ENCODE data around the gene ANKRD31.
"Not testable (repeated sequence)": the region's sequence is repeated elsewhere in the genome, so short reads cannot be mapped to it uniquely, and the experiment has no call there.

The ANKRD31 gene

DNA sequence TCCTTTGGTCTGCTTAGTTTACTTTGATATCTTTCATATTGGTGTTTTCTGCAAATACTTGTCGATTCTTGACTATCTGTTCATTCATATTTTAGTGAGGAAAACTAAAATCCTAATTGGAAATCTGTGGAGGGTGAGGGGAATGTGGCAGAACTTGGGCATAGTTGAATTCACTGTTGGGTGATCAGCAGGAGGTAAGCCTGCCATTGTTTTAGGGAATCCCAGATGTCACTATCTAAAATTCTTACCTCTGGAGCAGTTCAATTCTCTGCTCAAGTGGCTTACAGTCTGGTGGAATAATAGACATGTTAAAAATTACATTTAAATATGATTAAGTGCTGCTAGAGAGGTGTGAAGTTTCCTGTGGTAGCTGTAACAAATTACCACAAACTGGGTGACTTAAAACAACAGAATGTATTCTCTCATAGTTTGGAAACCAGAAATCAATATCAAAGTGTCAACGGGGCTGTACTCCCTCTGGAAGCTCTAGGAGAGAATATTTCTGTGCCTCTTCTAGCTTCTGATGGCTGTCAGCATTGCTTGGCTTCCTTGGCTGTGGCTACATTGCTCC lies 94.0 kb downstream of the ANKRD31 start:
- no peak for DNase-seq

DNA sequence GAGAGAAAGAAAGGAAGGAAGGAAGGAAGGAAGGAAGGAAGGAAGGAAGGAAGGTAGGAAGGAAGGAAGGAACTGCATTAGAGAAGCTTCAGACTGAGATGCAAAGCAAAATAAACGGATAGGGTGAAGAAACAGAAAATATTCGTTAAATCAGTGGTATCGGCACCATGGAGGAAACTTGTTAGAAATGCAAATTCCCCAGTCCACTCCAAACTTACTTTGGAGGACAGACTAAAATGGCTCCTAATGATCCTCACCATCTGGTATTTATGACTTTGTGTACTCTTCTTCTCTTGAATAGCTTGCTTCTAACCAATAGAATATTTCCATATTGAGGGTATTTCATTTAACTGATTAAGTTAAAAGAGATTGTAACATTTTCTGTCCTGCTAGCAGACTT lies 96.4 kb downstream of the ANKRD31 start:
- DNase-seq = no peak

GRCh38 chr5:75138689-75139088 lies 98.0 kb downstream of the ANKRD31 start:
- no peak for DNase-seq

DNA sequence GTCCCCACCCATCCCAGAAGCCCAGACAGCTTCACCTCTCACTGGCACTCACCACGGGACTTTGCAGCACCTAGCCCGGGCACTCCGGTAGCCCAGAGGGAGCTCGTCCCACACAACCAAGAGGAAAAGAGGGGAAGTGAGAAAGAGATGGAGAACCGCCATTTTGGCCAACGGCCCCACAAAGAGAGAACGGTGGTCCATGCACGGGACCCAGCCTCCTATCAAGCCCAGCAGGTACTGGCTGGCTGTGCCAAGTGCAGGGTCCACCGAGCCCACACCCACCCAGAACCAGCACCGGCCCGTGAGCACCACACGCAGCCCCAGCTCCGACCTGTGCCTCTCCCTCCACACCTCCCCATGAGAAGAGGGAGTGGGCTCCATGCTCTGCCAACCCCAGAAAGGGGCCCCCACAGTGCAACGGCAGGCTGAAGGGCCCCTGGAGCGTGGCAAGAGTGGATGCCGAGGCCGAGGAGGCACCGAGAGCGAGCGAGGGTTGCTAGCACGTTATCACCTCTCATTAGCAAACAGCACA lies 105.8 kb downstream of the ANKRD31 start:
- DNase-seq = no peak

DNA sequence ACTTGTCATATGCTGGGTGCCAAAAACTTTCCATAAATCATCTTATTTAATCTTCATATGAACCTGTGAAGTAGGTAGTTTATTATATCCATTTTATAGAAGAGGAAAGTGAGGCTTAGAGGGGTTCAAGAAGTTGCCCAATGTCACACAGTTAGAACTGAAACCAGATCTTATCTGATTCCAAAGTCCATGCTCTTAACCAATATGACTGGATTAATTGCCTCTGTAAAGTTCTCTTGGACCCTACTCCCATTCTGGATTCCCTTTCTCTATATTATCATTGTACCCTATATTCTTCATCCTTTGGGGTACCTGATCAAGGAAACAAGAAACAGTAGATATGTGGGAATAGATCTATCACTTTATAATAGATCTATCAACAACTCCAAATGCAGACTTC lies 119.8 kb downstream of the ANKRD31 start:
- DNase-seq = no peak

DNA sequence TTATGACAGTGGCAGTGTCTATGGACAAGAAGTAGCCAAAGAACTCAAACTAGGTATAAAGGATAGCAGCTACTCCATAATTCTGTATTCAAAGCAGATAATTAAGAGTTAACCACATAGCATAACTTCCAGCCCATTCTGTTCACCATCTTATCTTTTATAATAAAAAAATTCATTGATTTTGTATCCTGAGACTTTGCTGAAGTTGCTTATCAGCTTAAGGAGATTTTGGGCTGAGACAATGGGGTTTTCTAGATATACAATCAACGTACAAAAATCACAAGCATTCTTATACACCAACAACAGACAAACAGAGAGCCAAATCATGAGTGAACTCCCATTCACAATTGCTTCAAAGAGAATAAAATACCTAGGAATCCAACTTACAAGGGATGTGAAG lies 122.4 kb downstream of the ANKRD31 start:
- DNase-seq = not testable (repeated sequence)

- no peak for DNase-seq
These were observed 123.1 kb downstream of the ANKRD31 start for GRCh38 chr5:75113354-75114113.

DNA sequence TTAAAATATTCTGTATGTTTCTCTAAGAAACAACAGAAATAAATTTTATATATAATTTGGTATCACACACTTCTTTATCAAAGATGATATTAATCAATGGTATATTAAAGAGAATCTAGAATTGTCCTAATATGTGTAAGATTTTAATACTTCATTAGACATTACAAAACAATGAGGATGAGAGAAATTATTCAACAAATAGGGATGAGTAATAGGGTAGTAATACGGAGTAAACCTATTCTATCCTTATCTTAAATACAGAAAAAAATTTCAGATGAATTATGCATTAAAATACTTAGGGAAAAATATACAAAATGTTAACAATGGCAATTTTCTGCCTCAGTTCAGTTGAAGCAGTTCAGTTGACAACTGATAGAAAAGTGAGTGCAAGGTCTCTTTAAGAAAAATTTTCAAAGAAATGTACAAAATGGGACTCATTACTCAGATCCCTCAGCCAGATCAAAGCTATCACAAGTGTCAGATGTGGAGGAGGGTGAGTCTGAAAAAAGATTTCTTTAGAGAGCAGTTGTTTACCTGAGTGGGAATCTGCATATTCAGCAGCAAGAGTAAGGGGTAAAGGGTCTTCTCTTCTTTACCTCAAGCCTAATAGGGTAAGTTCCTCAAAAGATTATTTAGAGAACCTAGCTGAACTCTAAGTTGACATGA lies 127.6 kb downstream of the ANKRD31 start:
- no peak for DNase-seq

DNA sequence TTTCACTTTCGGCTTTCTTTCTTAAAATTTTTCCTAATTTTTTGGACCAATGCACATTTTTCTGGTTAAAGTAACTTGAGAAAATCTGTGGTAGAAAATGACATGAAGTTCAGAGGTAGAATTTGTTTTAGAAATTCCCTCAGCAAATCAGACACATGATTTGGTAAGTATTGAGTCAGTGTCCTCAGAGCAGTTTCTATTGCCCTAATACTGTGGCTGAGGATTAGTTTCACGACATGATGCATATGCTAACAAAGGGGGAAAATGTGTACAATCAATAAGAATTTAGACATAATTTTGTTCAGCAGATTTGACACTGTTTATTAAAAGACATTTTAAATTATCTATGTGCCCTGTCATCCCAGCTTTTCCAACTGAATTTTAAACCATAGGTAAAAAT lies 128.2 kb downstream of the ANKRD31 start:
- no peak for DNase-seq

DNA sequence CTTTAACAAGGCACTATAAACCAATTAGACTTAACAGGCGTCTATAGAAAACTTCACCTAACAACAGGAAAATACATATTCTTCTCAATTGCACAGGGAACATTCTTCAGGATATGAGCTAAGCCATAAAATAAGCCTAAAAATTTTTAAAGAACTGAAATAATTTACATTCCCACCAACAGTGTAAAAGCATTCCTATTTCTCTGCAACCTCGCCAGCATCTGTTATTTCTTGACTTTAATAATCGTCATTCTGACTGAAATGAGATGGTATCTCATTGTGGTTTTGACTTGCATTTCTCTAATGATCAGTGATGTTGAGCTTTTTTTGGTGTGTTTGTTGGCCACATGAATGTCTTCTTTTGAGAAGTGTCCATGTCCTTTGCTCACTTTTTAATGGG lies 140.7 kb downstream of the ANKRD31 start:
- DNase-seq = not testable (repeated sequence)

- no peak for DNase-seq
These were observed 145.1 kb downstream of the ANKRD31 start for GRCh38 chr5:75091597-75091996.

- DNase-seq = no peak
These were observed 147.0 kb downstream of the ANKRD31 start for GRCh38 chr5:75089662-75090061.

DNA sequence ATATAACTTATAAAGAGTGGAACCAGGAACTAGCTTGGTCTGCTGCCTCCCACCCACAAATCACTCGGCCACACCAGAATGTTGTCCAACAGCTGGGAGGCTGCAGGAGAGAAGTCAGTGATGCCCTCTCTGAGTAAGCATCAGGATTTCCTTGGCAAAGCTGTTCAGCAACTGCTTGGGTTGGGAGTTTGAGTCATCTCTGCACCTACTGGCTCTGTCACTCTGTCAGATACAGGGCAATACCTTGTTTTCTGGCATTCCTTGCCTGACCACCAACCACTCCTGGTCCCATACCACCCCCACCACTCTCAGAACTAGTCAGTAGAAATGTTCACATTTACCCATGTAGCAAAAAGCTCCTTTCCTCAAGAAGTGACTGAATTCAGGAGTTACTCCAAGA lies 147.5 kb downstream of the ANKRD31 start:
- no peak for DNase-seq

GRCh38 chr5:75088648-75089047 lies 148.0 kb downstream of the ANKRD31 start:
- no peak for DNase-seq

- no peak for DNase-seq
These were observed 155.2 kb downstream of the ANKRD31 start for GRCh38 chr5:75081510-75081909.

DNA sequence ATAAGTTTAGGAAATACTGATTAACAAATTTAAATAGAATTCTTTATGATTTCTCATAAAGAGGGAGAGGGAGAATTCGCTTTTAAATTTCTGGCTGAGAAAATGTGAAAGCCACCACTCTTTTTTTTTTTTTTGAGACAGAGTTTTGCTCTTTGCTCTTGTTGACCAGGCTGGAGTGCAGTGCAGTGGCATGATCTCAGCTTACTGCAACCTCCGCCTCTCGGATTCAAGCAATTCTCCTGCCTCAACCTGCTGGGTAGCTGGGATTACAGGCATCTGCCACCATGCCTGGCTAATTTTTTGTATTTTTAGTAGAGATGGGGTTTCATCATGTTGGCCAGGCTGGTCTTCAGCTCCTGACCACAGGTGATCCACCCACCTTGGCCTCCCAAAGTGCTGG lies 157.3 kb downstream of the ANKRD31 start:
- DNase-seq = not testable (repeated sequence)

DNA sequence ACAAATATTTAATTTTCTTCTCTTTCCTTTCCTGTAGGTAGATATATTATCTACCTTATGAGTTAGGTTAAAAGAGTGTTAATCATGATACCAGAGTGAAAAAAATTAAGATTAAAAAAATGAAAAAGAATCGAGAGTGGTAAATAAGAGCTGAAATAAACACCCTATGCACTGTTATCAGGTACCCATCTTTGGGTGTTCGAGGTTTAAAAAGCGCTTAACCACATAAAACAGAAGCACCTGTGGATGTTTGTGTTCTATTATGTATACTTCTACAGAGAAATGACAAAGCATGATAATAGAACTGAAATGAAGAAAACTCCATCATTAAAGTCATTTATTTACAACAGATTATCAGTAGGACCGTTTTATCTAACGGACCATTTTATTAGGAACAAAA lies 158.7 kb downstream of the ANKRD31 start:
- DNase-seq = no peak

DNA sequence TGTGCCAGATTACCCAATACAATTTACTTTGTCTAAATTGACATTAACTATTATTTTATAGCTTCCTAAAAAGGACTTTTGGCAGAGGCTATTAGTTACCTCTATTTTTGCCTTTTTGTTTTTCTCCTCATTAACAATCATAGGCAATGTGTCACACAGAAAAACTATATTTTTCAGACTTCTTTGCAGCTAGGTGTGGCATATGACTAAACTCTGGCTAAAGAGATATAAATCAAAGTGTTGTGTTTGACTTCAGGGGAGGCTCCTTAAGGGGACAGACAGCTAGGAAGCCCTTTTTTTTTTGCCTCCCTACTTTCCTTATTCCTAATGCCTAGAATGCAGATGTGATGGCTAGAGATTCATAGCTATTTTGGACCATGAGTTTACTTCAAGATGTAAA lies 164.6 kb downstream of the ANKRD31 start:
- no peak for DNase-seq

GRCh38 chr5:75071100-75071499 lies 165.6 kb downstream of the ANKRD31 start:
- no peak for DNase-seq

DNA sequence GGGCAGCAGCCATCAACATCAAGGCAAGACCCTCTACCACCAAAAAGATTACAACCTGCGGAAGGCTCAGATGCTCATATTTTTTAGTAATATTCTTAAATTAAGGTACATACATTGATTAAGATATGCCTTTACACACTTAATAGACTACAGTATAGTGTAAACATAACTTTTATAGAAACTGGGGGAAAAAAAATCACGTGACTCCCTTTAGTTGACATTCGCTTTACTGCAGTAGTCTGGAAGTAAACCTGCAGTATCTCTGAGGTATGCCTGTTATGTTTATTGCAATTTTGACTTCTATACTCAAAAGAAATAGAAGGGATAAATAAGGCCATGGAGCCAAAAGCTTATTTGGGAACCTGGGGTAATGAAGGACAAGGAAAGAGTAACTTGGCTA lies 169.2 kb downstream of the ANKRD31 start:
- no peak for DNase-seq

- no peak for DNase-seq
These were observed 173.7 kb downstream of the ANKRD31 start for GRCh38 chr5:75062925-75063531.

DNA sequence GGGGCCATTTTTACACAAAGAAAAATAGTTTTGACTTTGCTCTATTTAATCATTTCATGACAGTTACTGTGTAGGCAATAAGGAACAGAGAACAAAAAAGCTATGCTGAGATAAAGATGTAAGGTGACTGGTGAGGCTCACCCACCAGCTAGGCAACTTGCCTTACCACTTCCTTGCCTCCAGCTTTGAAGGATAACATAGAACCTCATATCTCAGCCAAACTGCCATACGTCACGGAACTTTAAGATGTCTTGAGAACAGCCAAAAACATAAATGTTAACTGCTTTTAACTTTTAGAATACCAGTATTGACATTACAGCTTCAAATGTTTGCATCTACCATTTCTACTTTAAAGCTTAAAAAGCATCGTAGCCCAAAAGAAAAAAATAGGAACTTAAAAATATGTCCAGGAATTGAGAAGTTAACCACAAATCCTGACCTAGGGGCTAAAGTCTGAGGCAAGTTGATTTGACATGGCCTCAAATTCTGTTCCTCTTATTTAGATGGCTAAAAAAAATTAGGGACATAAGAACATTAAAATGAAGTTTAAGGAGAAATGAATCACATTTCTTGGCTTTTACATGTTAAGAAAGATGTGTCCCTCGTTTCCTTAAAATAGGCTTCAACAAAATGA lies 176.6 kb downstream of the ANKRD31 start:
- no peak for DNase-seq

DNA sequence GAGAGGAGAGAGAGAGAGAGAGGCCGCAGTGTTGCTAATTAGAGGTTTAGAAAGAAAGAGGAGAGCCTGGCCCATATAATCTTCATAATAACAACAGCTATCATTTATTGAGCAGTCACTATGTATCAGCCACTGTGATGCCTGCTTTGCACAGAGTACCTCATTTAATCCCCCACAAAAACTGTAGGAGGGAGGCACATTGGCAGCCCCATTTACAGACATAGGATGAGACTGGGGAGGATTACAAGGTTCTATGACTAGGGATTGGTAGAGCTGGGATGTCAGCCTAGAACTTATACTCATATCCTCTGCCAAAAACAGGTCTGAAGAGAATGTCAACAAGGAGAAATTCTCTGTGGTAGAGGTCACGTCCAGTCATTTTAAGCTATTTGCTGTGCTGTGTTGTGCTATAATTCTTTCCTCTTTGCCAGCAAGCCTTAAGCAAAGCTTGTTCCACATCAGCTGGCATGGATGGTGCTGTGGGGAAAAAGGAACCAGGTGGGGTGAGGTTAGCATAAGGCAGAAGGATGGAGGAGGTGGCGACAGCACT lies 177.6 kb downstream of the ANKRD31 start:
- no peak for DNase-seq

Data from activated gamma-delta T cell (primary cell).